HG03095 (cell line): ENCODE measurements around the gene RNF215.

Experiments used
- ATAC-seq: cut with Tn5 transposase; IDR thresholded peaks from one replicate; pipeline ENCODE4 v1.9.1; 2021; ENCODE audit warnings: moderate library complexity; ENCODE audit not compliant: unreplicated experiment

Gene RNF215

GRCh38 chr22:30397656-30398635 is 10.7 kb upstream of the RNF215 start:
- ATAC-seq: no peak

GRCh38 chr22:30396871-30397655 is 9.9 kb upstream of the RNF215 start, which contains the start of gene SEC14L2:
Gene SEC14L2 (plus strand): TSS chr22:30397018. CDS start chr22:30397117, 99 bp downstream.
- no peak for ATAC-seq

- no peak for ATAC-seq
Observed at GRCh38 chr22:30393885-30394284, 6.7 kb upstream of the RNF215 start.

GRCh38 chr22:30393322-30393680 is 6.1 kb upstream of the RNF215 start:
- no peak for ATAC-seq

- ATAC-seq: no peak
Observed at GRCh38 chr22:30392661-30393321, 5.6 kb upstream of the RNF215 start.

GRCh38 chr22:30390974-30391691 is 3.9 kb upstream of the RNF215 start:
- no peak for ATAC-seq

- ATAC-seq: no peak
Observed at GRCh38 chr22:30386608-30386959, 627 bp downstream of the RNF215 start.

GRCh38 chr22:30385942-30386341 is 1.3 kb downstream of the RNF215 start:
- no peak for ATAC-seq

- ATAC-seq: no peak
Observed at GRCh38 chr22:30383061-30383460, 4.2 kb downstream of the RNF215 start.

- ATAC-seq: no peak
Observed at GRCh38 chr22:30382340-30382739, 4.9 kb downstream of the RNF215 start.

- ATAC-seq: no peak
Observed at GRCh38 chr22:30381264-30381663, 5.9 kb downstream of the RNF215 start.

- ATAC-seq: no peak
Observed at GRCh38 chr22:30380011-30380410, 7.2 kb downstream of the RNF215 start.

GRCh38 chr22:30375312-30375849 is 11.8 kb downstream of the RNF215 start:
- ATAC-seq: no peak

- no peak for ATAC-seq
Observed at GRCh38 chr22:30373331-30374325, 13.6 kb downstream of the RNF215 start.

GRCh38 chr22:30372915-30373314 is 14.3 kb downstream of the RNF215 start:
- no peak for ATAC-seq

- ATAC-seq: no peak
Observed at GRCh38 chr22:30371981-30372380, 15.2 kb downstream of the RNF215 start.

- ATAC-seq: no peak
Observed at GRCh38 chr22:30371321-30371720, 15.9 kb downstream of the RNF215 start.

- ATAC-seq: no peak
Observed at GRCh38 chr22:30370641-30371230, 16.5 kb downstream of the RNF215 start.

- ATAC-seq: no peak
Observed at GRCh38 chr22:30368420-30368819, 18.8 kb downstream of the RNF215 start.
